Hepatocyte (in vitro differentiated cells): ENCODE results near the gene UBR2. TPM values are rescaled to one million over a fixed set of nuclear protein-coding genes. Genes with fewer than 3 reads are reported as not detected.

ENCODE experiments used
- DNase-seq: peaks from one replicate; pipeline ENCODE4 v3.0.0-alpha.2; 2016; ENCODE audit warnings: low spot score
- H2AFZ ChIP-seq: fragments of 200-600 bp; sonication (generic); 2 replicates; pipeline ENCODE4 v1.6.0; 2016; ENCODE audit warnings: antibody characterized with exemption, mild to moderate bottlenecking
- H3K27ac ChIP-seq: fragments of 200-600 bp; sonication (generic); 2 replicates; pipeline ENCODE4 v1.5.1; 2016; ENCODE audit warnings: mild to moderate bottlenecking
- H3K27me3 ChIP-seq: fragments of 200-600 bp; sonication (generic); 2 replicates; pipeline ENCODE4 v1.6.1; 2016
- H3K36me3 ChIP-seq: fragments of 200-600 bp; sonication (generic); replicated peaks from 2 replicates; pipeline ENCODE4 v1.5.1; 2016; ENCODE audit warnings: low read depth; ENCODE audit not compliant: insufficient read depth
- H3K4me1 ChIP-seq: fragments of 200-600 bp; sonication (generic); 2 replicates; pipeline ENCODE4 v1.5.1; 2016; ENCODE audit warnings: mild to moderate bottlenecking, moderate library complexity; ENCODE audit not compliant: insufficient read depth
- H3K4me2 ChIP-seq: fragments of 200-600 bp; sonication (generic); 2 replicates; pipeline ENCODE4 v1.6.0; 2016
- H3K4me3 ChIP-seq: fragments of 200-600 bp; sonication (generic); 2 replicates; pipeline ENCODE4 v1.5.1; 2016; ENCODE audit warnings: mild to moderate bottlenecking
- H3K79me2 ChIP-seq: fragments of 200-600 bp; sonication (generic); 2 replicates; pipeline ENCODE4 v1.6.0; 2017; ENCODE audit warnings: mild to moderate bottlenecking
- H3K9me2 ChIP-seq: fragments of 200-600 bp; sonication (generic); replicated peaks from 2 replicates; pipeline ENCODE4 v1.6.0; 2017; ENCODE audit warnings: mild to moderate bottlenecking; ENCODE audit not compliant: insufficient read depth
- H3K9me3 ChIP-seq: fragments of 200-600 bp; sonication (generic); 2 replicates; pipeline ENCODE4 v1.5.1; 2016; ENCODE audit warnings: low read depth, mild to moderate bottlenecking
- H4K20me1 ChIP-seq: fragments of 200-600 bp; sonication (generic); 2 replicates; pipeline ENCODE4 v1.6.0; 2016; ENCODE audit warnings: mild to moderate bottlenecking; ENCODE audit not compliant: insufficient read depth, poor library complexity, severe bottlenecking
- CTCF ChIP-seq: fragments of 200-600 bp; sonication (generic); IDR thresholded peaks from 2 replicates; pipeline ENCODE4 v1.5.1; 2016; ENCODE audit warnings: antibody characterized with exemption, mild to moderate bottlenecking; ENCODE audit not compliant: poor library complexity
- EZH2 ChIP-seq: fragments of 200-600 bp; sonication (generic); IDR thresholded peaks from 2 replicates; pipeline ENCODE4 v1.6.1; 2016; ENCODE audit warnings: antibody characterized with exemption, mild to moderate bottlenecking, borderline replicate concordance
- EZH2phosphoT487 ChIP-seq: fragments of 200-600 bp; sonication (generic); IDR thresholded peaks from one replicate; pipeline ENCODE4 v1.6.1; 2018; ENCODE audit warnings: antibody characterized with exemption, mild to moderate bottlenecking, low read depth, moderate library complexity; ENCODE audit not compliant: unreplicated experiment, severe bottlenecking
- WGBS: methylation state at CpG from one replicate; pipeline ENCODE4 v1.1.6; 2016; ENCODE audit warnings: low lambda C conversion rate; ENCODE audit errors: missing lambda C conversion rate; 5-methylcytosine and 5-hydroxymethylcytosine counted together
- polyA plus RNA-seq: library from polyadenylated mRNA; unstranded; fragments of >200 nt; fragmentation: Nextera tagmentation; extraction: Ambion mirVana; gene quantifications from 2 replicates; pipeline ENCODE4 v1.2.1, GENCODE V29; 2016
- total RNA-seq: library from RNA; depleted of rRNA; stranded (reverse); fragments of >200 nt; gene quantifications from 2 replicates; pipeline ENCODE4 v1.2.3, GENCODE V29; 2014

Gene UBR2
- total and polyA plus RNA-seq, 2 experiments from 2014 or later: 8.1 to 24.4 TPM

- no peaks in the 10 kb centered on the region for H4K20me1 ChIP-seq
- H3K36me3 ChIP-seq: no peaks in the 10 kb centered on the region
- H2AFZ ChIP-seq: no peak overlapping the region
- no peaks in the 10 kb centered on the region for H3K9me2 ChIP-seq
- 95% methylated on average over 3 of the region's 3 CpGs for WGBS
- H3K4me1 ChIP-seq: no peaks in the 10 kb centered on the region
- no peaks in the 10 kb centered on the region for H3K79me2 ChIP-seq
- no peaks in the 10 kb centered on the region for H3K9me3 ChIP-seq
- no peaks in the 10 kb centered on the region for H3K27me3 ChIP-seq
- no peak overlapping the region for H3K4me3 ChIP-seq
- TF ChIP-seq EZH2 (no peak), CTCF (no peak), EZH2phosphoT487 (no peak)
- no peak overlapping the region for H3K4me2 ChIP-seq
- no peak overlapping the region for H3K27ac ChIP-seq
- DNase-seq: no peak
These were observed 52.9 kb downstream of the UBR2 start for GRCh38 chr6:42616716-42617115.

- Histone ChIP-seq H3K9me3 (no peaks in the 10 kb centered on the region), H4K20me1 (no peaks in the 10 kb centered on the region), H3K27ac (no peak overlapping the region), H3K4me2 (no peak overlapping the region), H2AFZ (no peak overlapping the region), H3K4me1 (no peaks in the 10 kb centered on the region), H3K27me3 (no peaks in the 10 kb centered on the region), H3K79me2 (peaks cover 3% of the 10 kb centered on the region), H3K9me2 (no peaks in the 10 kb centered on the region), H3K4me3 (no peak overlapping the region), H3K36me3 (no peaks in the 10 kb centered on the region)
- 63% methylated on average over 1 of the region's 1 CpG for WGBS
- no peak for DNase-seq
- no peak for TF ChIP-seq CTCF
- no peak for TF ChIP-seq EZH2
- TF ChIP-seq EZH2phosphoT487: no peak
These were observed 54.3 kb downstream of the UBR2 start for GRCh38 chr6:42618105-42618504.

GRCh38 chr6:42618686-42619085, 54.9 kb downstream of the UBR2 start:
- Histone ChIP-seq H3K4me2 (no peak overlapping the region), H3K4me3 (no peak overlapping the region)
- WGBS: 89% methylated on average over 5 of the region's 5 CpGs

More at GRCh38 chr6:42618686-42619085, 54.9 kb downstream of the UBR2 start:
- Histone ChIP-seq H3K9me2 (no peaks in the 10 kb centered on the region), H3K36me3 (no peaks in the 10 kb centered on the region), H3K4me1 (no peaks in the 10 kb centered on the region), H3K27ac (no peak overlapping the region), H3K9me3 (no peaks in the 10 kb centered on the region), H4K20me1 (no peaks in the 10 kb centered on the region), H3K27me3 (no peaks in the 10 kb centered on the region), H2AFZ (no peak overlapping the region), H3K79me2 (peaks cover 4% of the 10 kb centered on the region)
- no peak for DNase-seq
- TF ChIP-seq CTCF (no peak), EZH2 (no peak), EZH2phosphoT487 (no peak)
